ENCODE results near the gene CFC1.
"Not testable (repeated sequence)": the region's sequence is repeated elsewhere in the genome, so short reads cannot be mapped to it uniquely, and the experiment has no call there.

The CFC1 gene

DNA sequence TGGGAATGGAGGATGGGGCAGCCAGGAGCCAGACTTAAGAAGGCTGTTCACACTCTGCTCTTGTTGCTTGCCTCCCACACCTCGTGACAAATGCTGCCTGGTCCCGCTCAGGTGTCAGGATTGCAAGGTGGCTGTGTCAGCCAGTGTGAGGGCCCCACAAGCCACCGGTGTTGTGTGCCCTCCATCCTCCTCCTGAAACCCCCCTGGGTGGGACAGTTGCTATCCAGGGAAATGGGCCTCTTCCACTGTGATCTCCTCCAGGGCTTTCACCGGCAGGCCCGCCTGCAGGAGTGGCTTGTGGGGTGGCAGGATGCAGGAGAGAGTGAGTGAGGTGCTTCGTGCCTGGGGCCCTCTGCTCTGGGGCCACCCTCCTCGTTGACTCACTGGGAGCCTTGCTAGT, 16.4 kb downstream of the CFC1 start:
- DNase-seq = not testable (repeated sequence)

DNA sequence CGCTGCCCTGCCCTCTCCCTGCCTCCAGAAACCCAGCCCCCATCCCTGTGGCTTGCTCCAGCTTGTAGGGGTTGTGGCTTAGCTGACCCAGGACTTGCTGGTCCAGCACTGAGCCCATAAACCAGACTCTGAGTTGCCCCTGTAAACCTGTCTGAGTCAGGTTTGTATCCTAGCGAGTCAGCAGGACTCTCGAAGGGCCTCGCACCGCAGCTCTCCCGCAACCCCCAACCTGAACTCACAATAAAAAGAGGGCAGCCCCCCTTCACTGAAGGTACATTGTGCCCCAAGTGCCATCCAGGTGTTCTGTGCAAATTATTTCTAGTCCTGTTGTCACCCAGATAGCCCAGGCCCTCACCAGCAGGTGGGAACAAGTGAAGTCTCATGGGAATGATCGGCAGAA, 17.9 kb downstream of the CFC1 start:
- not testable (repeated sequence) for DNase-seq

DNA sequence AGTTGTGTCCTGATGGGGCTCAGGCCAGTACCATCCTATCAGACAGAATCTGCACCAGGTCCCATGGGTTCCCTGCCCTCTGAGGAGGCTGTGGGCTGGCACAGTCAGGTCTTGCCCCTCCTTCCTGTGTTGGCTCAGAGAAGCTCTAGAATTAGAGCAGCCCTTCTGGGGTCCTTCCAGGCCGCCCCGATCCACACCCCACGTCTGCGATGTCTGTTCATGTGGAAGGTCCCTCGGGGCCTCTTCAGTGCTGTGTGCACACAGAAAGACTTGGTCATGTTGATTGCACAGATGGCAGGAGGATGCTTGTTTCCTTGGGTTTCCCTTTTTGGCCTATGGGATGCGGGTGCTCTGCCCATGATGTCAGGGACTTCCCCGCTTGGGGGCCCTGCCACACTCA, 20.3 kb downstream of the CFC1 start:
- DNase-seq = not testable (repeated sequence)

DNA sequence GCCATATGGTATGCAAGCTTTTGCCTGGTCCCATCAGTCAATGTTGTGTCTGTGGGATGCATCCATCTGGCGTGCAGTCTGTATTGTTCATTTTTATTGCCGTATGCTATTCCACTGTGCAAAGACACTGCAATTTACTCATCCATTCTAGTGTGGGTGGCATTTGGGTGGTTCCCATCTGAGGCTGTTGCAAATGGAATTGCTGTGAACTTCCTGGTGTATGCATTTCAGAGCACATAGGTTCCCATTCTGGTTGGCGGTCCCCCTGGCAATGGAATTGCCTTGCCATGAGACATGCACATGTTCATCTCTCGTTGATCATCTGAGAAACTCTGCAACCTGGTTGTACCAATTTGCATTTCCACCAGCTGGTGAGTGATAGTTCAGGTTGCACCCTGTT, 21.8 kb downstream of the CFC1 start:
- DNase-seq = not testable (repeated sequence)

DNA sequence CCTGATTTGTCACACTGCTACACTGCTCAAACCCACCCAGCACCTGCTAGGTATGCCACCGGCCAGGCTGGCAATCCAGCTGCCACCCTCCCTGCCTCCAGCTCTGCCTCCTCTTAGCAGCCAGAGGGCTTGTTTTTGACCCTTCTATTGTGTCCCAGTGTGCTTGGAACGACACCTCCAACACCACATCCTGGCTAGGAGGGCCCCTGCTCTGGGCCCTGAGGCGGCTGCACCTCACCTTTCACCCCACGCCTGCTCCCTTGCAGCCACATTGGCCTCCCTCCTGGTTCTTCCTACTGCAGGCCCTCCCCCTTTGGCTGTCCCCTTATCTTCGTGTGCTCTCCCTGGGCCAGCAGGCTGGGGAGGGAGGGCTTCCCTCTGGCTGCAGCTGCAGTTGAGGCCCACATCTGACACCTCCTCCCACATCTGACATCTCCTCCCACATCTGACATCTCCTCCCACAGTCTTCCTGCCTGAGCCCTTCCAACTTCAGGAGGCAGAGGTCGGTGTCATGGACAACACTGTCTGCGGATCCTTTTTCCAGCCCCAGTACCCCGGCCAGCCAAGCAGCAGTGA, 23.1 kb downstream of the CFC1 start:
- not testable (repeated sequence) for DNase-seq

DNA sequence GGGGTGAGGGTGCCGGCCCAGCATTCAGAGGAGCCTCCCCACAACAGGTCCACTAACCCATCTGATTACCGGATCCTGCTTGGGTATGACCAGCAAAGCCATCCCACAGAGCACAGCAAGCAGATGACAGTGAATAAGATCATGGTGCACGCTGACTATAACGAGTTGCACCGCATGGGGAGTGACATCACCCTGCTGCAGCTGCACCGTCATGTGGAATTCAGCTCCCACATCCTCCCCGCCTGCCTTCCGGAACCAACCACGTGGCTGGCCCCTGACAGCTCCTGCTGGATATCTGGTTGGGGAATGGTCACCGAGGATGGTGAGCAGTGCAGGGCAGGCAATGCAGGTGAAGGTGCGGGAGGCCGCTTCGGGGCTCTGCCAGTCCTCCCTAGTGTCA, 25.1 kb downstream of the CFC1 start:
- not testable (repeated sequence) for DNase-seq

DNA sequence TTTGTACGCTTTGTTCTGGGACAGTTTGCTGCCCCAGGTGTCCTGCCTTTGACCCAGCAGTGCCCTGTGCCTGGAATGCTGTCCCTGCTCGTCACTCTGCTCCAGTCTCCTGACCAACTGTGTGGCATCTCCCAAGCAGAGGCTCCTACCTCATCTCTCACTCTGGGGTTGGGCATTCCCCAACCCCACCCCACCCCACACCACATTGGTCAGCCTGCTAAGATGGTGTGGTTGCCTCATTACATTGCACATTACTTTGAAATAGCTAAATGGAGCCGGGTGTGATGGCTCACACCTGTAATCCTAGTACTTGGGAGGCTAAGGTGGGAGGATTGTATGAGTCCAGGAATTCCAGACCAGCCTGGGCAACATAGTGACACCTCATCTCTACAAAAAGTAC, 27.4 kb downstream of the CFC1 start:
- DNase-seq = not testable (repeated sequence)

DNA sequence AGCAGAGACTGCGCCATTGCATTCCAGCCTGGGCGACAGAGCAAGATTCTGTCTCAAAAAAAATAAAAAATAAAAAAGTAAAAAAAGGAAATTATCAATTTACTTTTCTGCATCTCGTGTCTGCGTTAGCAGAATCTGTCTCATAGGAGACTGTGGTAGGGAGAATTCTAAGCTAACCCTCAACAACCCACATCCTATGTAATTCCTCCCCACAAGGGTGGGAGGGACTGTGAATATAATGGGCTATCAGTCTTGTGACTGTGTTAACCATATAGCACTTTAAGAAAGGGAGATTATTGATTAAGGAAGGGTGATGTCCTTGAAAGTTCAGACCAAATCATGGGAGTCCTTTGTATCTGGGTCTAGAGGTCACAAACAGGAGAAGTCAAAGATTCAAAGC, 33.2 kb downstream of the CFC1 start:
- DNase-seq = not testable (repeated sequence)

DNA sequence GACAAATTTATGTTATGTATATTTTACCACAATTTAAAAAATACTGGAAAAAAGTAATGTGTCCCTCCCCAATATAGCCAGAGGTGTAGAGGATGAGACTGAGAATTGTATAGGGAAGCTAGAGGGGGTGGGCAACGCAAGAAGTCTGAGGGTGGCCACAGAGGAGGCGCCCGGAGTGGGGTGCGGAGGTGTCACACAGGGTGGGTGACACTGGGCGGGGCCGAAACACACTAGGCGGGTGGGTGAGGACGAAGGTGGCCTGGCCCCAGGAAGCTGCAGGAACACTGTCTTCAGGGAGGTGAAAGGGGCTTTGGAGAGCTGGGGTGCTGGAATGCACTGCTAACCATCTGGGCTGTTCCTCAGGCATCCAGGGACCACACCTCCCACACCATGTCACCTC, 42.9 kb downstream of the CFC1 start:
- DNase-seq = not testable (repeated sequence)

DNA sequence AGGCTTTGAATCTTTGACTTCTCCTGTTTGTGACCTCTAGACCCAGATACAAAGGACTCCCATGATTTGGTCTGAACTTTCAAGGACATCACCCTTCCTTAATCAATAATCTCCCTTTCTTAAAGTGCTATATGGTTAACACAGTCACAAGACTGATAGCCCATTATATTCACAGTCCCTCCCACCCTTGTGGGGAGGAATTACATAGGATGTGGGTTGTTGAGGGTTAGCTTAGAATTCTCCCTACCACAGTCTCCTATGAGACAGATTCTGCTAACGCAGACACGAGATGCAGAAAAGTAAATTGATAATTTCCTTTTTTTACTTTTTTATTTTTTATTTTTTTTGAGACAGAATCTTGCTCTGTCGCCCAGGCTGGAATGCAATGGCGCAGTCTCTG, 45.2 kb downstream of the CFC1 start:
- DNase-seq = not testable (repeated sequence)

DNA sequence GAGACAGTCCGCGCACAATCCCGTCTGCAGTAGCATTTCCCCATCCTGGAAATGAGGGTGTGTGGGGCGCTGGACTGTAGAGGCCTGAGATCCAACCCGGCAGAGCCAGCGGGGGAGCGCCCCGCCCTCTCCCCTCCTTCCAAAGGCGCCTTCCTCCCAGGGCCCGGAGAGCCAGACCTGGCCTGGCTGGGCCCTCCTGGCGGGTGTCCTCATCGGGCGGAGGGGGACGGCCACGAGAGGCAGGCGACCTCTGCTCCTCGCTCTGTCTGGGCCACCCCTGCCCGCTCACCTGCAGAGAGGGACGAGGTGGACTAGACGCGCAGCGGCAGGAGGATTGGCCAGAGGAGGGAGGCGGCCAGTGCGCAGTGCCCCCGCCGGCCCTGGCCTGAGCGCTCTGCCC, 49.9 kb downstream of the CFC1 start:
- DNase-seq = not testable (repeated sequence)

DNA sequence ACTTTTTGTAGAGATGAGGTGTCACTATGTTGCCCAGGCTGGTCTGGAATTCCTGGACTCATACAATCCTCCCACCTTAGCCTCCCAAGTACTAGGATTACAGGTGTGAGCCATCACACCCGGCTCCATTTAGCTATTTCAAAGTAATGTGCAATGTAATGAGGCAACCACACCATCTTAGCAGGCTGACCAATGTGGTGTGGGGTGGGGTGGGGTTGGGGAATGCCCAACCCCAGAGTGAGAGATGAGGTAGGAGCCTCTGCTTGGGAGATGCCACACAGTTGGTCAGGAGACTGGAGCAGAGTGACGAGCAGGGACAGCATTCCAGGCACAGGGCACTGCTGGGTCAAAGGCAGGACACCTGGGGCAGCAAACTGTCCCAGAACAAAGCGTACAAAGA, 51.0 kb downstream of the CFC1 start:
- DNase-seq = not testable (repeated sequence)

DNA sequence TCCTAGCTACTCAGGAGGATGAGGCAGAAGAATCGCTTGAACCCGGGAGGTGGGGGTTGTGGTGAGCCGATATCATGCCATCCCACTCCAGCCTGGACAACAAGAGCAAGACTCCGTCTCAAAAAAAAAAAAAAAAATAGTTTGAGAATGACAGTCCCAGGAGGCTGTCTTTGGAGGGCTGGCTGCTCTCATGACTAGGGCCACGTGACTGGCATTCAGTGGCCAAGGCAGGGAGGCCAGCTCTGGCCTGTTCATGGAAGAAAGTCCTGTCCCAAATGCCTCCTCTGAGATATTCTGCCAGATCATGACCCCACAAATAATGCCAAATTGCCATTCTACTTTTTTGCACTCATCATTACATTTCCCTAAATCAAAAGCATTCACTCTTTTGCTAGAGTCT, 54.4 kb downstream of the CFC1 start:
- DNase-seq = not testable (repeated sequence)

DNA sequence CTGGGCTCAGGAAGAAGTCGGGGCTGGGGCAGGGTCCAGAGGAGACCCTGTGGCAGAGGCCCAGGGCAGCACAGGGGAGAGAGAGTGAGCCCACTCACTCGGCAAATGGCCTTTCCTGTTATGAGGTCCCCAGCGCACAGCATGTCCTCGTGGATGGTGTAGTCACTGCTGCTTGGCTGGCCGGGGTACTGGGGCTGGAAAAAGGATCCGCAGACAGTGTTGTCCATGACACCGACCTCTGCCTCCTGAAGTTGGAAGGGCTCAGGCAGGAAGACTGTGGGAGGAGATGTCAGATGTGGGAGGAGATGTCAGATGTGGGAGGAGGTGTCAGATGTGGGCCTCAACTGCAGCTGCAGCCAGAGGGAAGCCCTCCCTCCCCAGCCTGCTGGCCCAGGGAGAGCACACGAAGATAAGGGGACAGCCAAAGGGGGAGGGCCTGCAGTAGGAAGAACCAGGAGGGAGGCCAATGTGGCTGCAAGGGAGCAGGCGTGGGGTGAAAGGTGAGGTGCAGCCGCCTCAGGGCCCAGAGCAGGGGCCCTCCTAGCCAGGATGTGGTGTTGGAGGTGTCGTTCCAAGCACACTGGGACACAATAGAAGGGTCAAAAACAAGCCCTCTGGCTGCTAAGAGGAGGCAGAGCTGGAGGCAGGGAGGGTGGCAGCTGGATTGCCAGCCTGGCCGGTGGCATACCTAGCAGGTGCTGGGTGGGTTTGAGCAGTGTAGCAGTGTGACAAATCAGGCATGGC, 55.4 kb downstream of the CFC1 start:
- not testable (repeated sequence) for DNase-seq

DNA sequence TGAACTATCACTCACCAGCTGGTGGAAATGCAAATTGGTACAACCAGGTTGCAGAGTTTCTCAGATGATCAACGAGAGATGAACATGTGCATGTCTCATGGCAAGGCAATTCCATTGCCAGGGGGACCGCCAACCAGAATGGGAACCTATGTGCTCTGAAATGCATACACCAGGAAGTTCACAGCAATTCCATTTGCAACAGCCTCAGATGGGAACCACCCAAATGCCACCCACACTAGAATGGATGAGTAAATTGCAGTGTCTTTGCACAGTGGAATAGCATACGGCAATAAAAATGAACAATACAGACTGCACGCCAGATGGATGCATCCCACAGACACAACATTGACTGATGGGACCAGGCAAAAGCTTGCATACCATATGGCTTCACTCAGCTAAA, 56.6 kb downstream of the CFC1 start:
- not testable (repeated sequence) for DNase-seq

All from NCI-H2171 (cell line).